ENCODE data around the gene ALAS1.

ALAS1 gene

GRCh38 chr3:52203701-52204100 lies 5.7 kb downstream of the ALAS1 start:
- Histone ChIP-seq H3K27me3 (no peaks in the 10 kb centered on the region), H3K4me3 (no peak overlapping the region), H3K27ac (no peak overlapping the region), H3K36me3 (peaks cover 61 to 74% (median 68%) of the 10 kb centered on the region in 3 donors), H3K4me1 (peaks cover 0 to 18% (median 12%) of the 10 kb centered on the region in 4 donors), H3K9me3 (no peaks in the 10 kb centered on the region)
- no peak for DNase-seq
- intact Hi-C loops (cut with DNase I; ENCODE audit: low total_unique reads): no loop called here
- no peak for TF ChIP-seq CTCF (IDR thresholded peaks at IDR 0.05)

GRCh38 chr3:52204337-52205073 lies 6.5 kb downstream of the ALAS1 start:
- intact Hi-C loops (cut with DNase I; ENCODE audit: low total_unique reads): no loop called here
- H3K36me3 ChIP-seq: peaks cover 69 to 82% (median 76%) of the 10 kb centered on the region in 3 donors
- H3K27me3 ChIP-seq: no peaks in the 10 kb centered on the region
- H3K4me3 ChIP-seq: no peak overlapping the region
- TF ChIP-seq CTCF (IDR thresholded peaks at IDR 0.05): no peak
- peaks cover 0 to 10% (median 5%) of the 10 kb centered on the region in 4 donors for H3K4me1 ChIP-seq
- H3K27ac ChIP-seq: no peak overlapping the region
- no peaks in the 10 kb centered on the region for H3K9me3 ChIP-seq
- DNase-seq: no peak

GRCh38 chr3:52205727-52206372 lies 7.9 kb downstream of the ALAS1 start:
- no peak for DNase-seq
- no peaks in the 10 kb centered on the region for H3K27me3 ChIP-seq
- H3K4me3 ChIP-seq: no peak overlapping the region
- H3K27ac ChIP-seq: no peak overlapping the region
- no peak for TF ChIP-seq CTCF (IDR thresholded peaks at IDR 0.05)
- no peaks in the 10 kb centered on the region for H3K9me3 ChIP-seq
- intact Hi-C loops (cut with DNase I; ENCODE audit: low total_unique reads): no loop called here
- H3K4me1 ChIP-seq: no peaks in the 10 kb centered on the region
- peaks cover 82 to 95% (median 89%) of the 10 kb centered on the region in 3 donors for H3K36me3 ChIP-seq

- H3K4me3 ChIP-seq: no peak overlapping the region
- H3K27me3 ChIP-seq: no peaks in the 10 kb centered on the region
- peaks cover 95 to 100% (median 97%) of the 10 kb centered on the region in 3 donors for H3K36me3 ChIP-seq
- H3K27ac ChIP-seq: no peak overlapping the region
- no peaks in the 10 kb centered on the region for H3K9me3 ChIP-seq
- intact Hi-C loops (cut with DNase I; ENCODE audit: low total_unique reads): no loop called here
- no peak for TF ChIP-seq CTCF (IDR thresholded peaks at IDR 0.05)
- no peaks in the 10 kb centered on the region for H3K4me1 ChIP-seq
- no peak for DNase-seq
Measured at GRCh38 chr3:52208556-52208955, 10.6 kb downstream of the ALAS1 start.

- Histone ChIP-seq H3K36me3 (peaks cover 87 to 100% (median 97%) of the 10 kb centered on the region in 3 donors), H3K4me3 (no peak overlapping the region), H3K27me3 (no peaks in the 10 kb centered on the region), H3K27ac (no peak overlapping the region), H3K4me1 (no peaks in the 10 kb centered on the region), H3K9me3 (no peaks in the 10 kb centered on the region)
- intact Hi-C loops (cut with DNase I; ENCODE audit: low total_unique reads): no loop called here
- DNase-seq: no peak
- TF ChIP-seq CTCF (IDR thresholded peaks at IDR 0.05): no peak
Measured at GRCh38 chr3:52210037-52210436, 12.1 kb downstream of the ALAS1 start.

Data from tibial artery (tissue), 4 donors.